Endothelial cell of umbilical vein (primary cell): Measurements from ENCODE around the gene THSD7A. TPM values are rescaled to one million over a fixed set of nuclear protein-coding genes. Genes with fewer than 3 reads are reported as not detected.

Experiments used
- BruUV-seq: library from RNA; stranded (reverse); fragments of 400-500 nt; replicated peaks from 2 replicates; lab custom pipeline; 2021; lab: Mats Ljungman, UMichigan
- CTCF ChIA-PET: fragments of 300-600, 350-600 bp; sonication (Branson Sonifier 250); formaldehyde crosslinking; loops from one replicate; lab custom pipeline; 2021; ENCODE audit warnings: antibody characterized with exemption, inconsistent platforms; lab: Charles Lee
- POLR2A ChIA-PET: fragments of 300-600, 350-600 bp; sonication (Branson Sonifier 250); formaldehyde crosslinking; loops from one replicate; lab custom pipeline; 2021; ENCODE audit warnings: antibody characterized with exemption, inconsistent platforms; lab: Charles Lee
- DNase-seq: peaks from one replicate; pipeline ENCODE4 v3.0.0-alpha.2; 2011; ENCODE audit warnings: low read depth, low spot score
- FAIRE-seq: peaks from 2 replicates; lab custom pipeline; 2011; peaks lifted over from hg19 to GRCh38; lab: Jason Lieb, UNC
- H2AFZ ChIP-seq: 2 replicates; pipeline ENCODE4 v1.6.0; 2012; ENCODE audit warnings: low read depth, low read length, control low read depth, inconsistent platforms
- H3K27ac ChIP-seq: 2 replicates; pipeline ENCODE4 v1.5.1; 2011; ENCODE audit warnings: low read depth, mild to moderate bottlenecking, control low read depth, low read length, moderate library complexity; ENCODE audit not compliant: insufficient read depth
- H3K27me3 ChIP-seq, 2 experiments: 2 replicates each; pipeline versions ENCODE4 v1.6.0 to v1.6.1; 2011; ENCODE audit warnings: low read length in 2 of 2, mixed read lengths in 1 of 2; ENCODE audit not compliant: control insufficient read depth in 2 of 2, insufficient read depth in 2 of 2
- H3K36me3 ChIP-seq, 2 experiments: 2 replicates in 1 of 2; 3 replicates in 1 of 2; pipeline ENCODE4 v1.5.1; 2011; ENCODE audit warnings: low read length in 2 of 2, mild to moderate bottlenecking in 1 of 2, moderate library complexity in 1 of 2; ENCODE audit not compliant: control insufficient read depth in 2 of 2, insufficient read depth in 2 of 2; ENCODE audit errors: extremely low read depth in 1 of 2
- H3K4me1 ChIP-seq: 3 replicates; pipeline ENCODE4 v1.5.1; 2011; ENCODE audit warnings: mild to moderate bottlenecking, low read length; ENCODE audit not compliant: control insufficient read depth, insufficient read depth; ENCODE audit errors: extremely low read depth
- H3K4me2 ChIP-seq: 2 replicates; pipeline ENCODE4 v1.6.1; 2011; ENCODE audit warnings: low read length, control low read depth, mixed read lengths; ENCODE audit not compliant: insufficient read depth
- H3K4me3 ChIP-seq, 3 experiments: fragments of 200-600 bp in 1 of 3; sonication (generic), shearing (Covaris generic) in 1 of 3; replicated peaks in 1 of 3; 2 replicates each; pipeline ENCODE4 v1.5.1; 2011 to 2016; ENCODE audit warnings: control low read depth in 3 of 3, low read length in 3 of 3, mild to moderate bottlenecking in 2 of 3, inconsistent platforms in 1 of 3, low read depth in 1 of 3, moderate library complexity in 1 of 3; ENCODE audit not compliant: insufficient read depth in 1 of 3
- H3K79me2 ChIP-seq: 2 replicates; pipeline ENCODE4 v1.6.0; 2012; ENCODE audit warnings: low read length, inconsistent platforms; ENCODE audit not compliant: control insufficient read depth, insufficient read depth
- H3K9ac ChIP-seq: replicated peaks from 2 replicates; pipeline ENCODE3; 2011; ENCODE audit warnings: low read length, control low read depth; ENCODE audit not compliant: insufficient read depth; ENCODE audit errors: extremely low read depth
- H3K9me1 ChIP-seq: replicated peaks from 3 replicates; pipeline ENCODE4 v1.6.0; 2011; ENCODE audit warnings: mild to moderate bottlenecking, low read length; ENCODE audit not compliant: control insufficient read depth, insufficient read depth; ENCODE audit errors: extremely low read depth
- H3K9me3 ChIP-seq: replicated peaks from 2 replicates; pipeline ENCODE4 v1.5.1; 2012; ENCODE audit warnings: low read length, inconsistent platforms; ENCODE audit not compliant: control insufficient read depth, insufficient read depth
- H4K20me1 ChIP-seq: replicated peaks from 2 replicates; pipeline ENCODE3; 2011; ENCODE audit warnings: mild to moderate bottlenecking, low read length; ENCODE audit not compliant: control insufficient read depth, insufficient read depth; ENCODE audit errors: extremely low read depth
- CTCF ChIP-seq, 2 donors: IDR thresholded peaks; 1 replicate in 1 of 2; 2 replicates in 1 of 2; pipeline ENCODE4 v1.5.1; 2011; ENCODE audit warnings: low read length in 2 of 2, mild to moderate bottlenecking in 2 of 2, moderate library complexity in 2 of 2, control low read depth in 1 of 2, inconsistent platforms in 1 of 2, low read depth in 1 of 2; ENCODE audit not compliant: insufficient read depth in 1 of 2; ENCODE audit errors: extremely low read depth in 1 of 2
- EZH2 ChIP-seq: IDR thresholded peaks from 2 replicates; pipeline ENCODE4 v1.6.1; 2012; ENCODE audit warnings: borderline replicate concordance, low read depth, mild to moderate bottlenecking, moderate library complexity, low read length, inconsistent platforms; ENCODE audit not compliant: severe bottlenecking
- FOS ChIP-seq: IDR thresholded peaks from 2 replicates; pipeline ENCODE4 v1.6.1; 2011; ENCODE audit warnings: mild to moderate bottlenecking, low read length, moderate library complexity, borderline replicate concordance; ENCODE audit not compliant: insufficient read depth
- GATA2 ChIP-seq: IDR thresholded peaks from 2 replicates; pipeline ENCODE4 v1.7.0; 2011; ENCODE audit warnings: low read depth, mild to moderate bottlenecking, moderate library complexity, mixed read lengths, low read length; ENCODE audit not compliant: insufficient read length, insufficient read depth
- JUN ChIP-seq: IDR thresholded peaks from 2 replicates; pipeline ENCODE4 v1.6.1; 2011; ENCODE audit warnings: borderline replicate concordance, low read depth; ENCODE audit not compliant: insufficient read length, insufficient read depth
- MAX ChIP-seq: IDR thresholded peaks from 2 replicates; pipeline ENCODE4 v1.6.1; 2011; ENCODE audit not compliant: insufficient read depth, insufficient read length
- MYC ChIP-seq: IDR thresholded peaks from one replicate; pipeline ENCODE4 v1.6.1; 2011; ENCODE audit warnings: mild to moderate bottlenecking, low read depth, low read length
- POLR2A ChIP-seq: IDR thresholded peaks from 2 replicates; pipeline ENCODE4 v1.6.1; 2012; ENCODE audit warnings: low read depth, mild to moderate bottlenecking, control low read depth, low read length
- POLR2AphosphoS5 ChIP-seq: IDR thresholded peaks from 2 replicates; pipeline ENCODE4 v1.6.1; 2012; ENCODE audit warnings: low read depth, mild to moderate bottlenecking, control low read depth, low read length, moderate library complexity; ENCODE audit not compliant: insufficient read depth
- dilution Hi-C: fragments of 300-500 bp; cut with MboI; formaldehyde crosslinking; loops from one replicate; pipeline ENCODE4 v1.15.0; 2019; ENCODE audit warnings: low sequenced_read_pairs; ENCODE audit not compliant: extremely low pct_ligation_motif_present
- intact Hi-C: fragments of 100-400 bp; cut with micrococcal nuclease; formaldehyde crosslinking; loops from one replicate; pipeline ENCODE4 v1.10.0; 2022
- polyA plus RNA-seq, 4 experiments: library from polyadenylated mRNA; depleted of rRNA in 3 of 4; stranded (reverse) in 3 of 4; unstranded in 1 of 4; fragments of >200 nt; gene quantifications; 2 replicates each; pipeline versions ENCODE4 v1.2.1 to v1.2.3, GENCODE V29; 2011 to 2012; ENCODE audit warnings: missing spikeins in 1 of 4
- total RNA-seq: library from RNA; stranded (reverse); gene quantifications from 2 replicates; pipeline ENCODE4 v1.2.3, GENCODE V29; 2021

THSD7A gene
- total and polyA plus RNA-seq, 2 donors (not counting 3 experiments of a cell fraction or from before 2014, with no cell fraction given): 3.3 to 12.7 TPM

- DNase-seq: peak; percentile 21
- intact Hi-C loops: no loop called here
- no peaks in the 10 kb centered on the region for H3K79me2 ChIP-seq
- no peaks in the 10 kb centered on the region for H3K4me1 ChIP-seq
- H3K4me3 ChIP-seq: no peak overlapping the region
- no peak overlapping the region for H2AFZ ChIP-seq
- no peak overlapping the region for H3K4me2 ChIP-seq
- H4K20me1 ChIP-seq: no peaks in the 10 kb centered on the region
- TF ChIP-seq MAX: no peak
- TF ChIP-seq CTCF (IDR thresholded peaks at IDR 0.05; ENCODE audit: extremely low read depth in 1 of 2, insufficient read depth in 1 of 2, low read depth in 1 of 2, low read length in 2 of 2): no peak
- no peak for TF ChIP-seq POLR2AphosphoS5
- TF ChIP-seq GATA2: no peak
- TF ChIP-seq EZH2: no peak
- no peak for TF ChIP-seq JUN
- no peak for TF ChIP-seq MYC
- no peak for TF ChIP-seq FOS
- TF ChIP-seq POLR2A: no peak
- no peak overlapping the region for H3K27ac ChIP-seq
- BruUV-seq: no TSS peak
- H3K36me3 ChIP-seq: no peaks in the 10 kb centered on the region
- FAIRE-seq: no peak
- no peaks in the 10 kb centered on the region for H3K9me1 ChIP-seq
- ChIA-PET CTCF (interaction anchor here (1.2 to 1.3 kb wide), 2 partner anchors 11 to 17 kb away, joined by 3 to 4 read pairs; no protein-coding TSS in a partner anchor), POLR2A (no interaction called here)
- no peaks in the 10 kb centered on the region for H3K9me3 ChIP-seq
- H3K27me3 ChIP-seq: no peaks in the 10 kb centered on the region
- dilution Hi-C loops: no loop called here
- H3K9ac ChIP-seq: no peak overlapping the region
Observed at GRCh38 chr7:11474902-11475585, 357.0 kb downstream of the THSD7A start.
